ENCODE data around the gene SLC66A2. TPM values are rescaled to one million over a fixed set of nuclear protein-coding genes. Genes with fewer than 3 reads are reported as not detected.
A peak's percentile ranks its signal among the peaks of the same experiment; 100 is the strongest.

The SLC66A2 gene
- total RNA-seq, 6 experiments from 2014 or later = 61.6 to 140 (median 95.8) TPM

- ATAC-seq (no peak), DNase-seq (no peak)
- H3K27me3 ChIP-seq = no peaks in the 10 kb centered on the region
- no peaks in the 10 kb centered on the region for H3K9me3 ChIP-seq
- intact Hi-C loops (cut with DNase I) = no loop called here
- no peak overlapping the region for H3K27ac ChIP-seq
- no peak overlapping the region for H3K4me3 ChIP-seq
- H3K4me1 ChIP-seq = peaks cover 0 to 5% (median 0%) of the 10 kb centered on the region in 4 donors
- no peaks in the 10 kb centered on the region for H3K36me3 ChIP-seq
- TF ChIP-seq POLR2A (IDR thresholded peaks at IDR 0.05) (no peak), CTCF (IDR thresholded peaks at IDR 0.05) (no peak)
- WGBS (ENCODE audit: insufficient coverage, low coverage, low lambda C conversion rate, missing lambda C conversion rate) = 76% methylated on average over 5 of the region's 5 CpGs
Measured at GRCh38 chr18:79954791-79955190, 3.3 kb upstream of the SLC66A2 start.

DNA sequence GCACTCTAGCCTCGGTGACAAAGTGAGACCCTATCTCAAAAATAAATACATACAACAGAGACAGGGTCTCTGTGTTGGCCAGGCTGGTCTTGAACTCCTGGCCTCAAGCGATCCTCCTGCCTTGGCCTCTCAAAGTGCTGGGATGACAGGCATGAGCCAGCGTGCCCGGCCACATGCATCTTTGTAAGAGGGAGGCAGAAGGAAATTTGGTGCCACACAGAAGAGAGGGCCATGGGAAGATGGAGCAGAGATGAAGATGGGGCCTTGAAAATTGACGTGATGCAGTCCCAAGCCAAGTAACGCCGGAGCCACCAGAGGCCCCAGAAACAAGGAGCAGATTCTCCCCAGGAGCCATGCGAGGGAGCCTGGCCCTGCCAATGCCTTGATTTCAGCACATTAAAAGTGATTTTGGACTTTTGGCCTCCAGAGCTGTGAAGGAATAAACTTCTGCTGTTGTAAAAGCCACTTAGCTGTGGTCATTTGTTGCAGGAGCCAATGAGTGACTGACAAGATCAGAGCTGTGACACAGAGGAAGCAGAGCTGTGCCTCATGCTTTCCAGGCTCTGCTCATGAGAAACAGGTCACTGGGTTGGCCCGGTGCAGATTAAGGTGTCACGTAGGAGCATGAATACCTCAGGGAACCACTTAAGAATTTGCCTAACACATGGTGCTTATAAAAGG, 2.7 kb upstream of the SLC66A2 start:
- intact Hi-C loops (cut with DNase I) = no loop called here
- TF ChIP-seq CTCF (IDR thresholded peaks at IDR 0.05) (no peak), POLR2A (IDR thresholded peaks at IDR 0.05) (no peak)

DNA sequence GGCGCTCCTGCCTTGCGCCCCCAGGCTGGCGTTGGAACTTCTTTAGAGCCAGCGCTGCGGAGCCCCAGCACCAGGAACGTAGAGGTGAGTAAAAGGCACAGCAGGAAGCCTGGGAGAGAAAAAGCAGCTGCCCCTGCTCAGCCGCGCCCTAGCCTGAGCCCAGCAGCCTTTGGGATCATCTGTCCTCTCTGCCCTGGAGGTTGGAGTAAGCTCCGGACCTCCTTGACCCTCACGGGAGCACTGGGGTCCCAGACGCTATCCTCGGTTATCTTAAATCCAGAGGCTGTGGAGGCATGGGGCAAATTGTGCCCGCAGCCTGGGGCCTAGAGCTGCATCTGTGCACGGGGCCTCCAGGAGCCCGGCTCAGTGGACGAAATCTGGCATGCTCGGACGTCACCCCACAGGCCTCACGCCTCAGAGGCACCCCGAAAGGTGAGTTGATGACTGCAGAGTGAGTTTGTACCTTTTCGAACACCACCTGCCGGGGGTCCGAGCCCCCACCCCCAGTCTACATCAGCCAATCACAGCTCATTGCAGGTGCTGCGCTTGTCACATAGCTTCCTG, 1.6 kb upstream of the SLC66A2 start:
- 67% methylated on average over 2 of the region's 24 CpGs for WGBS (ENCODE audit: insufficient coverage, low coverage, low lambda C conversion rate, missing lambda C conversion rate)
- ATAC-seq (no peak), DNase-seq (no peak)
- no peaks in the 10 kb centered on the region for H3K27me3 ChIP-seq
- H3K4me1 ChIP-seq = peaks cover 0 to 20% (median 0%) of the 10 kb centered on the region in 4 donors
- H3K9me3 ChIP-seq = no peaks in the 10 kb centered on the region
- no peaks in the 10 kb centered on the region for H3K36me3 ChIP-seq
- TF ChIP-seq CTCF (IDR thresholded peaks at IDR 0.05) (no peak), POLR2A (IDR thresholded peaks at IDR 0.05) (no peak)
- no peak overlapping the region for H3K27ac ChIP-seq
- intact Hi-C loops (cut with DNase I) = no loop called here
- H3K4me3 ChIP-seq = no peak overlapping the region

More for the DNA sequence above, 2.7 kb upstream of the SLC66A2 start:
- no peaks in the 10 kb centered on the region for H3K9me3 ChIP-seq
- peak in 1 of 3 donors; percentile 41 for DNase-seq
- H3K4me1 ChIP-seq = peaks cover 0 to 10% (median 0%) of the 10 kb centered on the region in 4 donors
- H3K36me3 ChIP-seq = no peaks in the 10 kb centered on the region
- no peaks in the 10 kb centered on the region for H3K27me3 ChIP-seq
- no peak for ATAC-seq
- H3K4me3 ChIP-seq = no peak overlapping the region
- WGBS (ENCODE audit: insufficient coverage, low coverage, low lambda C conversion rate, missing lambda C conversion rate) = 73% methylated on average over 10 of the region's 10 CpGs
- no peak overlapping the region for H3K27ac ChIP-seq

DNA sequence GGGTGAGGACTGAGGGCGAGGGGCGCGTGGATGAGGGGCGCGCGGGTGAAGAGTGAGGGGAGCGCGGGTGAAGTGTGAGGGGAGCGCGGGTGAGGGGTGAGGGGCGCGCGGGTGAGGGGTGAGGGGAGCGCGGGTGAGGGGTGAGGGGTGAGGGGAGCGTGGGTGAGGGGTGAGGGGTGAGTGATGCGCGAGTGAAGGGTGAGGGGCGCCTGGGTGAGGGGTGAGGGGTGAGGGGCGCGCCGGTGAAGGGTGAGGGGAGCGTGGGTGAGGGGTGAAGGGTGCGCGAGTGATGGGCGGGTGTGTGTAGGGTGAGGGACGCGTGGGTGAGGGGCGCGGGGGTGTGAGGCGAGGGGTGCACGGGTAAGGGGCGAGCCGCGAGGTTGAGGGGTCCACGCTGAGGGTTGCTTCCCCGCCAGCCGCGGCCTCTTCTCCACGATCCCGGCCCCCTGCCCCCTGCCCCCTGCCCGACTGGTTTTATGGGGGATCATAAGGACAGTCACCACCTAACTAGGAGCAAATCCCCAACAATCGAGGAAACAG, 1.1 kb upstream of the SLC66A2 start:
- Histone ChIP-seq H3K4me3 (peak overlapping the region; percentile 89 to 91 (median 90)), H3K27ac (peak overlapping the region in 2 of 3 donors; percentile 50 to 93), H3K27me3 (no peaks in the 10 kb centered on the region), H3K4me1 (peaks cover 0 to 24% (median 2%) of the 10 kb centered on the region in 4 donors), H3K9me3 (no peaks in the 10 kb centered on the region), H3K36me3 (peaks cover 0 to 3% (median 0%) of the 10 kb centered on the region in 4 donors)
- TF ChIP-seq POLR2A (IDR thresholded peaks at IDR 0.05) = no peak
- TF ChIP-seq CTCF (IDR thresholded peaks at IDR 0.05) = no peak
- ATAC-seq (no peak), DNase-seq (peak in 1 of 3 donors; percentile 52)
- WGBS (ENCODE audit: insufficient coverage, low coverage, low lambda C conversion rate, missing lambda C conversion rate) = 19% methylated on average over 27 of the region's 43 CpGs
- intact Hi-C loops (cut with DNase I) = no loop called here
